GM19468 (cell line): ENCODE results near the gene NPB.
"Not testable (repeated sequence)": the region's sequence is repeated elsewhere in the genome, so short reads cannot be mapped to it uniquely, and the experiment has no call there.

Experiments used
- ATAC-seq: cut with Tn5 transposase; IDR thresholded peaks from one replicate; pipeline ENCODE4 v1.9.1; 2021; ENCODE audit warnings: mild to moderate bottlenecking, moderate library complexity, moderate number of reproducible peaks; ENCODE audit not compliant: unreplicated experiment; ENCODE audit errors: extremely low read depth

The NPB gene

GRCh38 chr17:81910840-81911276 lies 8.8 kb downstream of the NPB start:
- peak; percentile 12 for ATAC-seq

DNA sequence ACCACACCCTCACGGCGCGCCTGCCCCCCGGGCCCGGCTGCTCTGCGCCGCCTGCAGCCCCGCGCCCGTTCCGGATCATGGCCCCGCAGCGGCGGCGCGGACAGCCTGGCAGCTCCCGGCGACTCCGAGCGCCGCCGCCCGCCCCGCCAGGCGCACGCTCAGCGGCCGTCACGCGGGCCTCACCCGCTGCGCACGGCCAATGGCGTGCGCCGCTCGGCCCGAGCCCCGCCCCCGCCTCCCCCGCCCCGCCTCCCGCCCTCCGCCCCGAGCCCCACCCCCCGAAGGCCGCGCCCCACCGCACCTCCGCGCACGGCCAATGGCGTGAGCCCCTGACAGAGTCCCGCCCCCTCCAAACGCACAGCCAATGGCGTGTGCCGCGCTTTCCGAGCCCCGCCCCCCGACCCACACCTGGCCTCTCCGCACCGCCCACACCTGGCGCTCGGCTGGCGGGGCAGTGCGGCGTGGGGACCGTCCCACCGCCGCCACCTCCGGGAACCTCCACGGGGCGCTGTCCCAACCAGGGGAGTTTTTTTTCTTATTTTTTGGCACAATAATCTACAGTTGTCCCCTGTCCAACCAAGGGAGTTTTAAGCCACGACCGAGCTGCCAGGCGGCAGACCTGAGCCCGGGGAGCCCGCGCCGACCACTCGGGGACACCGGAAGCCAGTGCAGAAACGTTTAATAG lies 9.4 kb downstream of the NPB start, which contains the start of gene PCYT2:
Gene PCYT2, minus strand, starts transcription at position 123 of the 685 bp plus-strand sequence. Its CDS starts 44 bp downstream, at position 79.
- ATAC-seq, result peak; percentile 27

GRCh38 chr17:81911969-81912368 lies 9.9 kb downstream of the NPB start:
- ATAC-seq, result no peak

DNA sequence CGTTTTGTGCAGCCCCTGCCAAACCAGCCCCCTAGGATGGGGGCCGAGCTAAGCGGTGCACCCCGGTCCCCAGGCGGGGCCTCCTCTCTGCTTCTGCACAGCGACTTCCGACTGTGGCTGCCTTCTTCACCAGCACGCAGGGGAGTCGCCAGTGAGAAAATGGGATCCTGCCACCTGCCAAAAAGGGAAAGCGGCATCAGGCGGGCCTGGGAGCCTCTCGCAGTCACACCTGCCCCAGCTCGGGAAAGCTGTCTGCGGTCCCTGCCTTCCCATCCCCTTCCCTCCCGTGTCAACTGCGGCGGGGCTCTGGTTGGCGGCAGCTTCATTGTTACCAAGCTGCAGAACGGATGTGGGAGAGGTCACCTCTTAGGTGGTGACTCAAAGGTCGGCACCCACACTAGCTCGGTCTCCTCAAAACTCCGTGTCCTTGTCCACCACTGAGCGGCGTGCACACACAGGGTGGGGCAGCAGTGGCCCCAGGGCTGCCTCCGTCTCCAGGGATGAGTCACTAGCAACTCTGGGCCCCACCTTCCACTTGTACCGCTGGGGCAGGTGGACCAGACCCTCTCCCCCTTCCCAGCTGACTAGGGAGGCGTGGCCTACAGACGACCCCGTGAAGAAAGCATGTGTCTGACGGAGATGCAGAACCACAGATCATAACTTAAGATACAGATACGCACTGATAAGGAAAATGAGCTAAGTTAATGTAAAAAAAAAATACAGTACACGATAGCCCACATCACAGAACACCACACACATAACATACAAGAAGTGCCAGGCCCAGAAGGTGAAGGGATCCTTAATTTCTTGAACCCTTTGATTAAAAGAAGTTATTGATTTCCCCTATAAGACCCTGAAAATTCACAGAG lies 10.6 kb downstream of the NPB start:
- ATAC-seq, result no peak

DNA sequence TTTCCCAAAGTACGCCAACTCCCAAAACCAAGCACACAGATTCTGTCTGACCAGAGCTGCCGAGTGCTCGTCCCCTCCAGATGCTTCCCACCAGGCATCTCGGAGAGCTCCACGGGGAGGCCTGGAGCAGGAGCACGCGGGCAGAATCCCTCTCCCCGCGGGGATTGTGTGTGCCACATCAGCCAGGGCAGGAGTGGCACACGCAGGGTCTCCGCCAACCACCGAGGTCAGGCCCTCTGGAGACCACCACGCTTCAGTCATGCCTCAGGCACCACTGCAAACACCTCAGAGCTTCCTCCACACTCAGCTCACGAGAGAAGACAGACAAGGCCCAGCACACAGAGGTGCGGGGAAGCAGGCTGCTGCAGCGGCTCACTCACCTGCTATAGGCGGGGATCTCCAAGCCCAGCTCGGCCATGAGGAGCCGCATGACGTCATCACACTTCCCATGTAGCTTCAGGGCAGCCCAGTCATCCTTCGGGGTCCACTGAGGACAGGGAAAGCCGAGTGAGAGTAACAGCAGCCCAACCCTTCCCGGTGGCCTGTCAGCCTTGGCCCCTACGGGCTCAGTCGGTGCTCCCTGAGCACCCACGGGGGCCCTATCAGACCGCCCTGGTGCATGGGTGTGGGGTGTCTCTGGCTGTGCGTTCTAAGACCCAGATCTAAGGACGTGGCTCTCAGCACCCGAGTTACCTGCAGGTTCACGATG lies 11.5 kb downstream of the NPB start:
- no peak for ATAC-seq

GRCh38 chr17:81914103-81914850 lies 12.2 kb downstream of the NPB start:
- no peak for ATAC-seq

- no peak for ATAC-seq
These were observed 13.3 kb downstream of the NPB start for GRCh38 chr17:81915331-81915730.

DNA sequence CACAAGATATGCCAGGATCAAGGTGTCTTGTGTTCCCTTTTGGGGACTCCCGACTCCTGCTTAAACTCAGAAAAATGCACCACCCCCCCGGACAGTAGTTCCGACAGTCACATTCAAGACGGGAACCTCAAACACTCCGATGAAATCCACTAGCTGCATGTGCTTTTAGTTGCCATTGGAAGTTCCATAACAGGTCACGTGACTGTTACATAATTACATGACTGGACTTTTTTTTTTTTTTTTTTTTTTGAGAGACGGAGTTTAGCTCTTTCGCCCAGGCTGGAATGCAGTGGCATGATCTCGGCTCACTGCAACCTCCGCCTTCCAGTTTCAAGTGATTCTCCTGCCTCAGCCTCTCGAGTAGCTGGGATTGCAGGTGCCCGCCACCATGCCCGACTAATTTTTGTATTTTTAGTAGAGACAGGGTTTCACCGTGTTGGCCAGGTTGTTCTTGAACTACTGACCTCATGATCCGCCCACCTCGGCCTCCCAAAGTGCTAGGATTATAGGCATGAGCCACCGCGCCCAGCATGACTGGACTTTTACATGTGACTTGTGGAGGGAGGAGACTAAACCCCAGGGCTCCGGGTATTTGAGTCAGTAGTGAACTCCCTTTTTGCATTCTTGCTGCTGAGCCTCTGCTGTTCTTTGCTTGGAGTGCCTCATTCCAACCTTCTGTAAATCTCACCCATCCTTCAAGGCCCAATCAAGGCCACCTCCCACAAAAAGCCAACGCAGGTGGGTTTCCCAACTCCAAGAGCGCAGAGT lies 14.4 kb downstream of the NPB start:
- no peak for ATAC-seq

DNA sequence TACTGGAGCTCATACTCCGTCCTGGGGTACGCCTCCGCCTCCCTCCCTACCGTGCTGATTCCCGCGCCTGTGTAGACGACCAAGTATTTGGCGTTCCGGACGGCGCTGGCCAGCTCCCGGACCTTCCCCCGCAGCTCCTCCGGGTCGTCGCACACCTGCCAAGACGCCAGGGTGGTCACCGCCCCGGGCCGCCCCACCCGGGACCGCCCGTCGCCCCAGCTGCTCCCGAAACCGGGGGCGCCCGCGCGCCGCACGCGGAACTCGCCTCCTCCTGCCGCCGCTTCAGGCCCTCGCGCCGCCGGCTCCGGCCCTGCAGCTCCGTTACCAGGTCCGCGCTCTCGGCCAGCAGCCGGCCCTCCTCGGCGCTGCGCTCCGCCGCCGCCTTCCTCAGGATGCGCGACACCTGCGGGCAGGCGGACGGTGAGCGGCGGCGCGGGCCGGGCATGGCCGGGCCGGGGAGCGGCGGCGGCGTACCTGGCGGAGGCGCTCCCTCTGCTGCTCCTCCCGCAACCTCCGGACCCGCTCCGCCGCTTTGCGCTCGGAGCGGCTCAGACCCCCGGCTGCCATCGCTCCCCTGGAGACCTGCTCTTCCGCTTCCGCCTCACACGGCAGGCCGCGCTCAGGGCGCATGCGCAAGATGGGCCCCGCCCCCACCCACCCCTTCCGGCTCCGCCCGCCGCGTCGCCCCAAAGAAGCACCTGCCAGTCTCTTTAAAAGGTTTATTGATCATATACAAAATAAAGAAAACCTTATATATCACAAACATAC lies 15.7 kb downstream of the NPB start, which contains the start of gene SIRT7:
Gene SIRT7, minus strand, starts transcription at position 612 of the 768 bp plus-strand sequence. Its CDS starts 45 bp downstream, at position 567.
- no peak for ATAC-seq

GRCh38 chr17:81918333-81918669 lies 16.3 kb downstream of the NPB start:
- ATAC-seq, result not testable (repeated sequence)

GRCh38 chr17:81918832-81919545 lies 17.0 kb downstream of the NPB start:
- no peak for ATAC-seq

- ATAC-seq, result no peak
These were observed 18.8 kb downstream of the NPB start for GRCh38 chr17:81920612-81921536.

DNA sequence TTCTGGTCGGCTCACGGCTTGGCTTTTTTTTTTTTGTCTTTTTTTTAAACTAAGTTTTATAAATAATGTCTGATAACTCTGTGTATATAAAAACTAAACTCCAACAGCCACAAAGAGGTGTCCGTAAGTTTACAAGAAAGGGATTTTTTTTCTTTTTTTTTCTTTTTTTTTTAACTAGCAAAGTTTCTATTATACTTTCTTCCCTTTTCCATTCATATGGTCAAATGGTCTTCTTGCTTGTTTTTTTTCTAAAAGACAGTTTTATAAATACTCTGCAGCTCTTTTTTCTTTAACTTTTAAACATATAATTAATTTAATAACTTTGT lies 19.5 kb downstream of the NPB start:
- ATAC-seq, result no peak

DNA sequence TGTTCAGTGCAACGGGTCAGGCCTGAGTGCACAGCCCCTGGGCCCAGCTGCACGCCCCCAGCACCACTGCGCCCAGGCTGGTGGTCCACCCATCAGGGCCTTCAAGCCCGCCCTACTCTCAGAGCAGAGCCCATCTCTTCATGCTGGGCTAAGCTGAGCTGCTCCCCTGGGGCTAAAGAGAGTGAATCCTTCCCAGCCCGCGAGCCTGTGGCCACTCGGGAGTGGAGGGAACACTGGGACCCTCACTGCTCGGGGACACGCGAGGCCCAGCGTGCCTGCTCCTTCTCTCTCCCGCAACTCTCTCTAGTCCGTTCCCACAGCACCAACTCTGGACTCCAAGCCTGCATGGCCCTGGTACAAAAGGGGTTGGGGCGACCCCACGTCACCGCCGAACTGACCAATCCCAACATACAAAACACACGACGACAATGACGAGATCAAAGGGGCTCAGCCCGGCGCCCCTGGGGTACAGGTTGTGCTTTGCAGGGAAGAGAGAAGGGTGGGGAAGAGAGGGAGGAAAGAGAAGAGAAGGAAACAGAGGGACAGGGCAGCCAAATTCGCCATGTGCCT lies 20.0 kb downstream of the NPB start:
- ATAC-seq, result no peak

- ATAC-seq, result no peak
These were observed 20.7 kb downstream of the NPB start for GRCh38 chr17:81922566-81923301.
